Neuronal stem cell (in vitro differentiated cells): ENCODE data around the gene ENPEP.

Source experiments
- DNase-seq: peaks from one replicate; pipeline ENCODE4 v3.0.0-alpha.2; 2013; ENCODE audit warnings: low spot score
- H2AFZ ChIP-seq: one replicate; pipeline ENCODE4 v1.6.1; 2013; ENCODE audit warnings: mild to moderate bottlenecking, low read length, inconsistent platforms
- H2AK5ac ChIP-seq: 2 replicates; pipeline ENCODE4 v1.6.1; 2013; ENCODE audit warnings: low read depth, mild to moderate bottlenecking, inconsistent platforms, low read length, moderate library complexity, mixed read lengths
- H2BK120ac ChIP-seq: 2 replicates; pipeline ENCODE4 v1.6.1; 2013; ENCODE audit warnings: low read depth, mild to moderate bottlenecking, inconsistent platforms, low read length, moderate library complexity, mixed read lengths
- H2BK12ac ChIP-seq: one replicate; pipeline ENCODE4 v1.6.1; 2013; ENCODE audit warnings: low read length, inconsistent platforms
- H2BK15ac ChIP-seq: 2 replicates; pipeline ENCODE4 v1.6.1; 2013; ENCODE audit warnings: mild to moderate bottlenecking, low read length, inconsistent platforms, mixed read lengths
- H2BK5ac ChIP-seq: one replicate; pipeline ENCODE4 v1.6.1; 2013; ENCODE audit warnings: inconsistent platforms, mild to moderate bottlenecking, low read length, moderate library complexity
- H3K14ac ChIP-seq: one replicate; pipeline ENCODE4 v1.6.1; 2013; ENCODE audit warnings: low read length, inconsistent platforms
- H3K18ac ChIP-seq: 2 replicates; pipeline ENCODE4 v1.6.1; 2013; ENCODE audit warnings: low read length, inconsistent platforms
- H3K23ac ChIP-seq: 2 replicates; pipeline ENCODE4 v1.6.1; 2013; ENCODE audit warnings: low read depth, mild to moderate bottlenecking, mixed read lengths, low read length, inconsistent platforms; ENCODE audit not compliant: poor library complexity
- H3K27ac ChIP-seq: replicated peaks from 3 replicates; pipeline ENCODE4 v1.5.1; 2013; ENCODE audit warnings: low read length, inconsistent platforms
- H3K27me3 ChIP-seq, 3 experiments: 2 replicates each; pipeline ENCODE4 v1.6.1; 2013; ENCODE audit warnings: low read length in 3 of 3, mild to moderate bottlenecking in 2 of 3, inconsistent platforms in 1 of 3, low read depth in 1 of 3, mixed read lengths in 1 of 3, moderate library complexity in 1 of 3; ENCODE audit not compliant: control insufficient read depth in 3 of 3, insufficient read depth in 3 of 3
- H3K36me3 ChIP-seq, 2 donors: replicated peaks in 1 of 2; 2 replicates each; pipeline ENCODE4 v1.6.1; 2013; ENCODE audit warnings: low read length in 2 of 2; ENCODE audit not compliant: control insufficient read depth in 2 of 2, insufficient read depth in 2 of 2
- H3K4ac ChIP-seq: 2 replicates; pipeline ENCODE4 v1.6.1; 2013; ENCODE audit warnings: inconsistent platforms, mild to moderate bottlenecking, low read length, moderate library complexity
- H3K4me1 ChIP-seq, 2 donors: 1 replicate in 1 of 2; 2 replicates in 1 of 2; pipeline ENCODE4 v1.6.1; 2013; ENCODE audit warnings: low read length in 2 of 2, low read depth in 1 of 2; ENCODE audit not compliant: control insufficient read depth in 2 of 2, insufficient read depth in 1 of 2
- H3K4me2 ChIP-seq: one replicate; pipeline ENCODE4 v1.6.1; 2013; ENCODE audit warnings: mild to moderate bottlenecking, low read length, inconsistent platforms; ENCODE audit not compliant: insufficient read depth, poor library complexity, severe bottlenecking
- H3K4me3 ChIP-seq, 2 donors: 2 replicates each; pipeline ENCODE4 v1.5.1; 2013; ENCODE audit warnings: low read length in 2 of 2, mild to moderate bottlenecking in 2 of 2, inconsistent platforms in 1 of 2, moderate library complexity in 1 of 2
- H3K79me1 ChIP-seq: one replicate; pipeline ENCODE4 v1.6.1; 2013; ENCODE audit warnings: low read depth, mild to moderate bottlenecking, inconsistent platforms, low read length, moderate library complexity
- H3K9ac ChIP-seq: one replicate; pipeline ENCODE4 v1.6.1; 2013; ENCODE audit warnings: mild to moderate bottlenecking, low read depth, low read length, inconsistent platforms; ENCODE audit not compliant: poor library complexity
- H3K9me3 ChIP-seq, 2 donors: replicated peaks in 1 of 2; 2 replicates each; pipeline versions ENCODE3 to v1.6.1; 2013; ENCODE audit warnings: low read length in 2 of 2, mild to moderate bottlenecking in 2 of 2, inconsistent platforms in 1 of 2, low read depth in 1 of 2, mixed read lengths in 1 of 2, moderate library complexity in 1 of 2; ENCODE audit not compliant: control insufficient read depth in 2 of 2, insufficient read depth in 1 of 2
- H4K8ac ChIP-seq: one replicate; pipeline ENCODE4 v1.6.1; 2013; ENCODE audit warnings: low read depth, mild to moderate bottlenecking, inconsistent platforms, low read length, moderate library complexity
- H4K91ac ChIP-seq: one replicate; pipeline ENCODE4 v1.6.1; 2013; ENCODE audit warnings: low read length, low read depth, mild to moderate bottlenecking, inconsistent platforms; ENCODE audit not compliant: poor library complexity
- WGBS, 2 donors: extraction: QIAGEN DNeasy Blood & Tissue Kit; methylation state at CpG; one replicate each; pipeline ENCODE4 v1.1.7; 2013; ENCODE audit warnings: missing lambda C conversion rate in 2 of 2, mixed read lengths in 1 of 2; ENCODE audit not compliant: insufficient read length in 2 of 2, insufficient replicate concordance in 1 of 2; ENCODE audit errors: extremely low coverage in 2 of 2; 5-methylcytosine and 5-hydroxymethylcytosine counted together

ENPEP gene

DNA sequence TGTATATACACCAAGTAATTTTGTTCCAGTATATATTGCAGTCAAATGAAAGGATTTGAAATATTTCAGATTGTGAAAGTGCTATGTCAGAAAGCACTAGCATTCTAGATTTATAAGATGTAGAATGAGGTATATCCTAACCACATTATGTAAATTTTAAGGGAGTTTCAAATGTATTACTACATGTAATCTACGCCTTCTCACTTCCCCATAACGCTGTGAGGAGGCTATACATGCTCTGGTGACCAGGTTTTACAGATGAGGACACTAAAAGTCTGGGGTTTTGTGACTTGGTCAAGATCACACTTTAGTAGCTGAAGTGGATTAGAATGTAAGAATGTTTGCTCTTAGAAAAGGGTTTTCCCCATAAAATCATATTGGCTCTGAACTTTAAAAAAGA lies 8.1 kb downstream of the ENPEP start:
- no peak overlapping the region for H3K14ac ChIP-seq
- no peak overlapping the region for H2BK12ac ChIP-seq
- no peak overlapping the region for H3K27ac ChIP-seq
- H2BK120ac ChIP-seq = no peak overlapping the region
- no CpG with 5 or more reads among the region's 2 CpGs for WGBS, 2 donors
- no peak overlapping the region for H3K4ac ChIP-seq
- H3K23ac ChIP-seq = no peak overlapping the region
- no peak overlapping the region for H3K9ac ChIP-seq
- H4K8ac ChIP-seq = no peak overlapping the region
- no peak overlapping the region for H2AFZ ChIP-seq
- H3K36me3 ChIP-seq = no peaks in the 10 kb centered on the region
- no peak overlapping the region for H4K91ac ChIP-seq
- no peak overlapping the region for H3K18ac ChIP-seq
- no peak overlapping the region for H3K4me2 ChIP-seq
- H3K4me3 ChIP-seq = no peak overlapping the region
- no peaks in the 10 kb centered on the region for H3K79me1 ChIP-seq
- H3K27me3 ChIP-seq = no peaks in the 10 kb centered on the region
- no peak overlapping the region for H2AK5ac ChIP-seq
- no peak overlapping the region for H2BK15ac ChIP-seq
- DNase-seq = no peak
- no peaks in the 10 kb centered on the region for H3K9me3 ChIP-seq
- no peaks in the 10 kb centered on the region for H3K4me1 ChIP-seq
- no peak overlapping the region for H2BK5ac ChIP-seq

DNA sequence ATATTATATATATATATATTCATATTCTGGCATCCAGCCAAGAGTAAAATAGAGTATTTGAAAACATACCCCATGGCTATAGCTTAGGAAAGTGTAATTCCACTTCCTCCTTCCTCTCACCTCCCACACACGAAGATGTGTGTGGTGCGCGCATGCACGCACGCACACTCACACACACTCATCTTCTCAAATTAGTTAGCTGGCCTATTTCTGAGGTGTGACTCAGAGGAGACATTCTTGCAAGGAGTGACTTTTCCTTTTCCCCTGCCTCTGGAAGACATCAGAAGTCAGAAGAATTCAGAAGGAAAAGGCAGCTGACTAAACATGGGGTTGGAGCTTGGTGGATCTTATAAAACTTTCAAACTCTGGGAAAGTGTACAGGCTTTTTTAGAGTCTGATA lies 8.8 kb downstream of the ENPEP start:
- Histone ChIP-seq H2BK120ac (no peak overlapping the region), H3K4ac (no peak overlapping the region), H2BK5ac (no peak overlapping the region), H3K9me3 (no peaks in the 10 kb centered on the region), H3K14ac (no peak overlapping the region), H2BK12ac (no peak overlapping the region), H2AFZ (no peak overlapping the region), H4K91ac (no peak overlapping the region), H3K18ac (no peak overlapping the region), H2AK5ac (no peak overlapping the region), H3K4me1 (no peaks in the 10 kb centered on the region), H3K79me1 (no peaks in the 10 kb centered on the region), H3K4me3 (no peak overlapping the region), H4K8ac (no peak overlapping the region), H3K4me2 (no peak overlapping the region), H3K27me3 (no peaks in the 10 kb centered on the region), H2BK15ac (no peak overlapping the region), H3K36me3 (no peaks in the 10 kb centered on the region), H3K23ac (no peak overlapping the region), H3K27ac (no peak overlapping the region), H3K9ac (no peak overlapping the region)
- no peak for DNase-seq
- no CpG with 5 or more reads among the region's 5 CpGs for WGBS, 2 donors

DNA sequence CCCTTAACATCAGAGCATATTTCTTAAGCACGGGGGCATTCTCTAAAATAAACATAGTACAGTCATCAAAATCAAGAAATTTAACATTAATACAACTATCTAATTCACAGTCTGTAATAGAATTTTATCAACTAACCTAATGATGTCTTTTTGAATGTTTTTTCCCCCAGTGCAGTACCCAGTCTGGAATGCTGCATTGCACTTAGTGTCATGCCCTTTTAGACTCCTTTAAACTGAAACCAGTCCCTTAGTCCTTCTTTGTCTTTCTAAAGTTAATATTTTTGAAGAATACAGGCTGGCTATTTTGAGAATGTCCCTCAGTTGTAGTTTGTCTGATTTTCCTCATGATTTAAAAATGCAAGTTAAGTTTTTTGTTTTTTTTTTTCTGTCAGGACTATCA lies 9.5 kb downstream of the ENPEP start:
- no CpG with 5 or more reads among the region's 1 CpG for WGBS, 2 donors
- no peaks in the 10 kb centered on the region for H3K79me1 ChIP-seq
- H3K9me3 ChIP-seq = no peaks in the 10 kb centered on the region
- H2BK5ac ChIP-seq = no peak overlapping the region
- H3K27me3 ChIP-seq = no peaks in the 10 kb centered on the region
- no peak overlapping the region for H3K18ac ChIP-seq
- no peak overlapping the region for H2BK120ac ChIP-seq
- no peaks in the 10 kb centered on the region for H3K36me3 ChIP-seq
- H3K4me3 ChIP-seq = no peak overlapping the region
- no peak overlapping the region for H2BK15ac ChIP-seq
- H3K4me1 ChIP-seq = no peaks in the 10 kb centered on the region
- no peak overlapping the region for H3K27ac ChIP-seq
- H3K14ac ChIP-seq = no peak overlapping the region
- H2AK5ac ChIP-seq = no peak overlapping the region
- H3K23ac ChIP-seq = no peak overlapping the region
- H2AFZ ChIP-seq = no peak overlapping the region
- H2BK12ac ChIP-seq = no peak overlapping the region
- H3K4me2 ChIP-seq = no peak overlapping the region
- no peak for DNase-seq
- no peak overlapping the region for H4K8ac ChIP-seq
- no peak overlapping the region for H3K4ac ChIP-seq
- H3K9ac ChIP-seq = no peak overlapping the region
- H4K91ac ChIP-seq = no peak overlapping the region

DNA sequence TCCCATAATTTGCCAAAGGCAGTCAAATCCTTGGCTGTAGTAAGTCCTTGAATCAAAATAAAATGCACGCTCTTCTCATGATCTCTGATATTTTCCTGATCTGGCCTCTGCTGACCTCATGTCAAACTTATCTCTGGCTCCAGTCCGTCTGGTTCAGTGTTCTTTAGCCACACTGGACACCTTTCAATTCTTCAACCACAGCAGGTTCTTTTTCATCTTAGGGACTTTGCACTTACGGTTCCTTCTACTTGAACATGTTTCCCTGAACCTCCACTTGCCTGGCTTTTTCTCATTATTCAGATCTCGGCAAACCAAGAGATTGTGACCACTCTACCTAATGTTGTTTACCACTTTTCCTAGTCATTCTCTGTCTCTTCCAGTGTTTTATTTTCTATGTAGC lies 10.3 kb downstream of the ENPEP start:
- Histone ChIP-seq H3K9me3 (no peaks in the 10 kb centered on the region), H4K8ac (no peak overlapping the region), H2BK15ac (no peak overlapping the region), H3K36me3 (no peaks in the 10 kb centered on the region), H3K14ac (no peak overlapping the region), H2AK5ac (no peak overlapping the region), H3K27me3 (no peaks in the 10 kb centered on the region), H3K18ac (no peak overlapping the region), H3K4me3 (no peak overlapping the region), H3K4me2 (no peak overlapping the region), H3K9ac (no peak overlapping the region), H2AFZ (no peak overlapping the region), H2BK12ac (no peak overlapping the region), H4K91ac (no peak overlapping the region), H3K4me1 (no peaks in the 10 kb centered on the region), H2BK120ac (no peak overlapping the region), H3K23ac (no peak overlapping the region), H3K4ac (no peak overlapping the region), H3K27ac (no peak overlapping the region), H3K79me1 (no peaks in the 10 kb centered on the region), H2BK5ac (no peak overlapping the region)
- no CpG with 5 or more reads among the region's 4 CpGs for WGBS, 2 donors
- no peak for DNase-seq
